Measurements from ENCODE around the gene SLC18A3. TPM values are rescaled to one million over a fixed set of nuclear protein-coding genes. Genes with fewer than 3 reads are reported as not detected.

The SLC18A3 gene
- total RNA-seq, 1 experiment from 2014 or later, result 0.30 TPM

DNA sequence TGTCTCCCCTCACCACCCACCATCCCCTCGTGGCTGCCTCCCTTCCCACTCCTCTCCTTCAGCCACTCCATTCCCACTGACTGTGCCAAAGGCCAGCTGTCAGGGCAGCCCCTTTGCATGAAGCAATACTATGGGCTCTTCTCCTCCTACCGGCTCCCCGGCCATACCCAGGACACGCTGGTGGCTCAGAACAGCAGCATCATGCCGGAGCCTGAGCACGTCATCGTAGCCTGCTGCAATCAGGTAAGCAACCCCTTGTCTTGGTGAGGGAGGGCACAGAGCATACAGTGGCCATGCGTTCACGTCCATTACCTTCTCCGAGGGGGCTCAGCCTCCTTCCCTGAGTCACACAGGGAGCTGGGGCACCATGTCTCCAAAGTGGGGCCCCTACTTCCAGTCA lies 15.3 kb downstream of the SLC18A3 start:
- Histone ChIP-seq H3K27me3 (replicated peaks; ENCODE audit: insufficient read depth, low read depth, low read length, poor library complexity) (peaks cover 7% of the 10 kb centered on the region), H3K4me3 (ENCODE audit: low read depth, low read length, poor library complexity, severe bottlenecking) (no peak overlapping the region), H3K4me1 (ENCODE audit: insufficient read depth, low read length, poor library complexity, severe bottlenecking) (peaks cover 19% of the 10 kb centered on the region), H3K27ac (ENCODE audit: low read depth, low read length, poor library complexity, severe bottlenecking) (no peak overlapping the region), H3K9me3 (ENCODE audit: low read depth, low read length, poor library complexity, severe bottlenecking) (no peaks in the 10 kb centered on the region), H3K36me3 (ENCODE audit: insufficient read depth, low read length, poor library complexity, severe bottlenecking) (no peaks in the 10 kb centered on the region)
- POLR2A ChIA-PET (ENCODE audit: low non-redundant PET), result no interaction called here
- CTCF ChIA-PET, result no interaction called here
- BruUV-seq (replicated peaks), result no TSS peak
- DNase-seq (ENCODE audit: low spot score), result no peak
- TF ChIP-seq, protein P1, sequence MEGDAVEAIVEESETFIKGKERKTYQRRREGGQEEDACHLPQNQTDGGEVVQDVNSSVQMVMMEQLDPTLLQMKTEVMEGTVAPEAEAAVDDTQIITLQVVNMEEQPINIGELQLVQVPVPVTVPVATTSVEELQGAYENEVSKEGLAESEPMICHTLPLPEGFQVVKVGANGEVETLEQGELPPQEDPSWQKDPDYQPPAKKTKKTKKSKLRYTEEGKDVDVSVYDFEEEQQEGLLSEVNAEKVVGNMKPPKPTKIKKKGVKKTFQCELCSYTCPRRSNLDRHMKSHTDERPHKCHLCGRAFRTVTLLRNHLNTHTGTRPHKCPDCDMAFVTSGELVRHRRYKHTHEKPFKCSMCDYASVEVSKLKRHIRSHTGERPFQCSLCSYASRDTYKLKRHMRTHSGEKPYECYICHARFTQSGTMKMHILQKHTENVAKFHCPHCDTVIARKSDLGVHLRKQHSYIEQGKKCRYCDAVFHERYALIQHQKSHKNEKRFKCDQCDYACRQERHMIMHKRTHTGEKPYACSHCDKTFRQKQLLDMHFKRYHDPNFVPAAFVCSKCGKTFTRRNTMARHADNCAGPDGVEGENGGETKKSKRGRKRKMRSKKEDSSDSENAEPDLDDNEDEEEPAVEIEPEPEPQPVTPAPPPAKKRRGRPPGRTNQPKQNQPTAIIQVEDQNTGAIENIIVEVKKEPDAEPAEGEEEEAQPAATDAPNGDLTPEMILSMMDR (conservative IDR thresholded peaks at IDR 0.05; ENCODE audit: low read depth, low read length), result no peak
- no peak for TF ChIP-seq EZH2 (IDR thresholded peaks at IDR 0.05; ENCODE audit: borderline replicate concordance, low read depth, low read length, poor library complexity, severe bottlenecking)
- intact Hi-C loops (cut with micrococcal nuclease; ENCODE audit: unreplicated experiment), result no loop called here

DNA sequence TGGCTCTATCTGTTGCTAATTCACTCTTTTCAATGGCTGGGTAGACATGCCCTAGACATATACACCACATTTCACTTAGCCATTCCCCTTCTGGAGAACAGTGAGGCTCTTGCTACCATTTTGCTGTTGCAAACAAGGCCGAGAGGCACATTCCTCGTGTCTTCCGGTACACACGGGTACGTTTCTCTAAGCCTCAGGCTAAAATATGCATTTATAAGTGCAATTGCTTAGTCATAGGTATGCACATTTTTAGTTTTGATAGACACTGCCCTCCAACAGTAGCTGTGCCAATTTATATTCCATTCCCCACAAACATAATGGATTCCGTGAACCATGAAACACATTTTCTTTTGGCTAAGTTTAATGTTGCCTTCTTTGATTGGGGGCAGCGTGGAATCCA lies 16.9 kb downstream of the SLC18A3 start:
- BruUV-seq (replicated peaks), result no TSS peak
- intact Hi-C loops (cut with micrococcal nuclease; ENCODE audit: unreplicated experiment), result no loop called here
- Histone ChIP-seq H3K4me1 (ENCODE audit: insufficient read depth, low read length, poor library complexity, severe bottlenecking) (peaks cover 20% of the 10 kb centered on the region), H3K36me3 (ENCODE audit: insufficient read depth, low read length, poor library complexity, severe bottlenecking) (no peaks in the 10 kb centered on the region), H3K4me3 (ENCODE audit: low read depth, low read length, poor library complexity, severe bottlenecking) (no peak overlapping the region), H3K27ac (ENCODE audit: low read depth, low read length, poor library complexity, severe bottlenecking) (no peak overlapping the region), H3K27me3 (replicated peaks; ENCODE audit: insufficient read depth, low read depth, low read length, poor library complexity) (peaks cover 7% of the 10 kb centered on the region), H3K9me3 (ENCODE audit: low read depth, low read length, poor library complexity, severe bottlenecking) (no peaks in the 10 kb centered on the region)
- TF ChIP-seq EZH2 (IDR thresholded peaks at IDR 0.05; ENCODE audit: borderline replicate concordance, low read depth, low read length, poor library complexity, severe bottlenecking), result no peak
- TF ChIP-seq, protein P1 (conservative IDR thresholded peaks at IDR 0.05; ENCODE audit: low read depth, low read length), result no peak
- ChIA-PET CTCF (no interaction called here), POLR2A (ENCODE audit: low non-redundant PET) (interaction anchor here (0.6 kb wide), 1 partner anchor 181 kb away, joined by 3 read pairs; no protein-coding TSS in a partner anchor)
- DNase-seq (ENCODE audit: low spot score), result no peak

DNA sequence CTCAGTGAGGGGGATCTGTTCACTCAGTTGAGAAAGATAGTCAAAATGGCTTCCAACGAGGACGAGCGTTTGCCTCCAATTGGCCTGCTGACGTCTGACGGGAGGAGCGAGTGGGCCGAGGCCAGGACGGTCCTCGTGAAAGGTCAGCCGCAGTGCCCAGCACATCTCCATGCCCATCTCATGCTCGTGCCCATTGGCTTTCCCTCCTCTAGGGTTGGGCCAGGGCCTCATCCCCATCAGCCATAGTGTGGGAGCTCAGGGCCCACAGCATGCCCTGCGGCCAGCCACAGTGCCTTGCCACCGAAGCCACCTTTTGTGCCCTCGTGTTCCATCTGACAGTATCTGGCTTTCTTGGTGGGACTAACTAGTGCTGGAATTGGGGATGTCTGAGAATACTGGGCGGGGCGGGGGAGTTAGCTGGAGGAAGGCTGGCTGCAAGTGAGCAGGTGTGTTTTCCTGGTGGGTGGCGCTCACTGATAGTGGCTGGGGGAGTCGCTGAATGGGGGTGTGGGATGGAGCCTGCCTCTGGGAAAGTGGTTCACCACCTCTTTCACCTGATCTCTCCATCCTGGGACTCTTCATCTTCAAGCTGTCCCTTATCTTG lies 17.6 kb downstream of the SLC18A3 start:
- H3K4me1 ChIP-seq (ENCODE audit: insufficient read depth, low read length, poor library complexity, severe bottlenecking), result peaks cover 20% of the 10 kb centered on the region
- TF ChIP-seq EZH2 (IDR thresholded peaks at IDR 0.05; ENCODE audit: borderline replicate concordance, low read depth, low read length, poor library complexity, severe bottlenecking), result no peak
- TF ChIP-seq, protein P1 (conservative IDR thresholded peaks at IDR 0.05; ENCODE audit: low read depth, low read length), result no peak
- no TSS peak for BruUV-seq (replicated peaks)
- ChIA-PET POLR2A (ENCODE audit: low non-redundant PET) (no interaction called here), CTCF (no interaction called here)
- DNase-seq (ENCODE audit: low spot score), result no peak
- H3K27ac ChIP-seq (ENCODE audit: low read depth, low read length, poor library complexity, severe bottlenecking), result no peak overlapping the region
- H3K27me3 ChIP-seq (replicated peaks; ENCODE audit: insufficient read depth, low read depth, low read length, poor library complexity), result peaks cover 7% of the 10 kb centered on the region
- no peaks in the 10 kb centered on the region for H3K36me3 ChIP-seq (ENCODE audit: insufficient read depth, low read length, poor library complexity, severe bottlenecking)
- intact Hi-C loops (cut with micrococcal nuclease; ENCODE audit: unreplicated experiment), result no loop called here
- no peaks in the 10 kb centered on the region for H3K9me3 ChIP-seq (ENCODE audit: low read depth, low read length, poor library complexity, severe bottlenecking)
- H3K4me3 ChIP-seq (ENCODE audit: low read depth, low read length, poor library complexity, severe bottlenecking), result no peak overlapping the region

Measured in A673 (cell line).